Transverse colon (tissue), 4 donors: ENCODE measurements around the gene NUP93. TPM values are rescaled to one million over a fixed set of nuclear protein-coding genes. Genes with fewer than 3 reads are reported as not detected.

ENCODE experiments used
- DNase-seq: peaks from one replicate; pipeline ENCODE4 v3.0.0-alpha.2; 2019
- H3K27ac ChIP-seq, 4 donors: fragments of 200-600 bp; sonication (generic); 2 replicates each; pipeline ENCODE4 v1.5.1; 2016 to 2018; ENCODE audit warnings: inconsistent platforms in 4 of 4
- H3K27me3 ChIP-seq: fragments of 200-600 bp; sonication (generic); 2 replicates; pipeline ENCODE4 v1.5.1; 2017; ENCODE audit warnings: inconsistent platforms
- H3K36me3 ChIP-seq, 4 donors: fragments of 200-600 bp; sonication (generic); 2 replicates each; pipeline ENCODE4 v1.5.1; 2017 to 2019; ENCODE audit warnings: inconsistent platforms in 4 of 4
- H3K4me1 ChIP-seq, 4 donors: fragments of 200-600 bp; sonication (generic); 2 replicates each; pipeline ENCODE4 v1.5.1; 2017 to 2020; ENCODE audit warnings: inconsistent platforms in 4 of 4
- H3K4me3 ChIP-seq, 4 donors: fragments of 200-600 bp; sonication (generic); 1 replicate in 1 of 4; 2 replicates in 3 of 4; pipeline versions ENCODE4 v1.5.1 to v1.6.1; 2017 to 2019; ENCODE audit warnings: inconsistent platforms in 4 of 4
- H3K9me3 ChIP-seq, 2 donors: fragments of 200-600 bp; sonication (generic); 2 replicates each; pipeline ENCODE4 v1.5.1; 2017 to 2019; ENCODE audit warnings: inconsistent platforms in 2 of 2
- CTCF ChIP-seq, 5 experiments: fragments of 200-600 bp in 3 of 5; fragments of 450-650 bp in 2 of 5; sonication (generic) in 3 of 5; IDR thresholded peaks; 1 replicate in 2 of 5; 2 replicates in 3 of 5; pipeline ENCODE4 v1.5.1; 2016 to 2017; ENCODE audit warnings: antibody characterized with exemption in 5 of 5, inconsistent platforms in 3 of 5, mild to moderate bottlenecking in 2 of 5, moderate library complexity in 1 of 5
- EP300 ChIP-seq: sonication (generic); formaldehyde crosslinking; IDR thresholded peaks from one replicate; pipeline ENCODE4 v1.6.1; 2017; ENCODE audit warnings: antibody characterized with exemption, low read depth
- POLR2A ChIP-seq: fragments of 450-650 bp; IDR thresholded peaks from one replicate; pipeline ENCODE4 v1.6.1; 2016; ENCODE audit warnings: antibody characterized with exemption, mild to moderate bottlenecking, moderate library complexity
- POLR2AphosphoS5 ChIP-seq, 3 donors: sonication (generic); formaldehyde crosslinking; IDR thresholded peaks; one replicate each; pipeline ENCODE4 v1.6.1; 2016; ENCODE audit warnings: antibody characterized with exemption in 3 of 3
- WGBS, 2 donors: methylation state at CpG; one replicate each; pipeline ENCODE4 v1.1.5; 2018; ENCODE audit warnings: low coverage in 1 of 2; 5-methylcytosine and 5-hydroxymethylcytosine counted together
- in situ Hi-C, 4 donors: fragments of 200-750 bp; cut with MboI; loops; one replicate each; pipeline versions ENCODE4 v1.15.0 to v1.15.1; 2017; ENCODE audit warnings: low sequenced_read_pairs in 3 of 4, low pct_ligation_motif_present in 1 of 4, low pct_unique_long_range_greater_than_20kb in 1 of 4
- intact Hi-C: fragments of 100-400 bp; cut with DNase I; formaldehyde crosslinking; loops from one replicate; pipeline ENCODE4 v1.15.1; 2023; ENCODE audit warnings: low total_unique reads
- total RNA-seq, 4 donors: library from RNA; depleted of rRNA; stranded (reverse); fragments of >200 nt; gene quantifications; one replicate each; pipeline ENCODE4 v1.1.0, GENCODE V29; 2016

Gene NUP93
- total RNA-seq, 4 donors from 2014 or later = 8.6 to 42.4 (median 20.6) TPM

GRCh38 chr16:56728027-56728426, 1.9 kb upstream of the NUP93 start:
- Histone ChIP-seq H3K36me3 (no peaks in the 10 kb centered on the region), H3K9me3 (no peaks in the 10 kb centered on the region), H3K4me1 (peaks cover 0 to 23% (median 14%) of the 10 kb centered on the region in 4 donors), H3K4me3 (no peak overlapping the region), H3K27me3 (no peaks in the 10 kb centered on the region), H3K27ac (no peak overlapping the region)
- 67 to 80% methylated on average over 1 of the region's 1 CpG for WGBS, 2 donors
- intact Hi-C loops (no loop called here), in situ Hi-C loops (no loop called here)
- DNase-seq = no peak
- TF ChIP-seq CTCF (IDR thresholded peaks at IDR 0.05) (no peak), EP300 (no peak), POLR2A (no peak), POLR2AphosphoS5 (IDR thresholded peaks at IDR 0.05) (no peak)

- WGBS, 2 donors = 38 to 50% methylated on average over 4 to 8 of the region's 8 CpGs
- in situ Hi-C loops = no loop called here
- no peaks in the 10 kb centered on the region for H3K9me3 ChIP-seq
- intact Hi-C loops = no loop called here
- no peaks in the 10 kb centered on the region for H3K27me3 ChIP-seq
- no peak for TF ChIP-seq POLR2A
- TF ChIP-seq EP300 = no peak
- no peak for TF ChIP-seq CTCF (IDR thresholded peaks at IDR 0.05)
- no peak for TF ChIP-seq POLR2AphosphoS5 (IDR thresholded peaks at IDR 0.05)
- peak overlapping the region; percentile 29 to 91 (median 78) for H3K4me3 ChIP-seq
- no peaks in the 10 kb centered on the region for H3K36me3 ChIP-seq
- H3K27ac ChIP-seq = peak overlapping the region; percentile 83 to 91 (median 88)
- DNase-seq = no peak
- H3K4me1 ChIP-seq = peaks cover 0 to 23% (median 14%) of the 10 kb centered on the region in 4 donors
These were observed 772 bp upstream of the NUP93 start for GRCh38 chr16:56728980-56729734.

- H3K9me3 ChIP-seq = no peaks in the 10 kb centered on the region
- in situ Hi-C loops = no loop called here
These were observed 2.4 kb downstream of the NUP93 start for GRCh38 chr16:56732366-56732765.

GRCh38 chr16:56732832-56733231, 2.9 kb downstream of the NUP93 start:
- intact Hi-C loops (no loop called here), in situ Hi-C loops (no loop called here)
- H3K27ac ChIP-seq = no peak overlapping the region
- no peaks in the 10 kb centered on the region for H3K9me3 ChIP-seq
- WGBS, 2 donors = 89 to 94% methylated on average over 1 of the region's 1 CpG
- H3K27me3 ChIP-seq = no peaks in the 10 kb centered on the region
- peaks cover 0 to 23% (median 14%) of the 10 kb centered on the region in 4 donors for H3K4me1 ChIP-seq
- no peak for DNase-seq
- H3K4me3 ChIP-seq = no peak overlapping the region
- no peak for TF ChIP-seq POLR2AphosphoS5 (IDR thresholded peaks at IDR 0.05)
- TF ChIP-seq CTCF (IDR thresholded peaks at IDR 0.05) = no peak
- no peak for TF ChIP-seq POLR2A
- H3K36me3 ChIP-seq = no peaks in the 10 kb centered on the region

More at GRCh38 chr16:56732366-56732765, 2.4 kb downstream of the NUP93 start:
- H3K27me3 ChIP-seq = no peaks in the 10 kb centered on the region
- no peak overlapping the region for H3K4me3 ChIP-seq
- H3K36me3 ChIP-seq = no peaks in the 10 kb centered on the region
- H3K27ac ChIP-seq = no peak overlapping the region
- 86 to 91% methylated on average over 2 of the region's 2 CpGs for WGBS, 2 donors
- DNase-seq = no peak
- H3K4me1 ChIP-seq = peaks cover 0 to 23% (median 14%) of the 10 kb centered on the region in 4 donors
- TF ChIP-seq CTCF (IDR thresholded peaks at IDR 0.05) (no peak), POLR2AphosphoS5 (IDR thresholded peaks at IDR 0.05) (no peak), POLR2A (no peak), EP300 (no peak)
- intact Hi-C loops = no loop called here
